ENCODE measurements around the gene KRTAP5-11.
"Not testable (repeated sequence)": the region's sequence is repeated elsewhere in the genome, so short reads cannot be mapped to it uniquely, and the experiment has no call there.

Gene KRTAP5-11

GRCh38 chr11:71582309-71582895, at the start of gene KRTAP5-11:
TSS of gene KRTAP5-11 (minus strand) at chr11:71582875. CDS start at chr11:71582837, 38 bp downstream.
- no peak for DNase-seq

GRCh38 chr11:71631551-71631950, 48.9 kb upstream of the KRTAP5-11 start:
- not testable (repeated sequence) for DNase-seq

GRCh38 chr11:71630071-71630470, 47.4 kb upstream of the KRTAP5-11 start:
- not testable (repeated sequence) for DNase-seq

GRCh38 chr11:71628943-71629342, 46.3 kb upstream of the KRTAP5-11 start:
- DNase-seq = not testable (repeated sequence)

GRCh38 chr11:71623226-71623625, 40.6 kb upstream of the KRTAP5-11 start:
- not testable (repeated sequence) for DNase-seq

- not testable (repeated sequence) for DNase-seq
These were observed 39.9 kb upstream of the KRTAP5-11 start for GRCh38 chr11:71622561-71622960.

- DNase-seq = not testable (repeated sequence)
These were observed 32.3 kb upstream of the KRTAP5-11 start for GRCh38 chr11:71615003-71615402.

- not testable (repeated sequence) for DNase-seq
These were observed 31.8 kb upstream of the KRTAP5-11 start for GRCh38 chr11:71614366-71614917.

- not testable (repeated sequence) for DNase-seq
These were observed 31.3 kb upstream of the KRTAP5-11 start for GRCh38 chr11:71613931-71614330.

GRCh38 chr11:71611218-71611910, 28.7 kb upstream of the KRTAP5-11 start:
- not testable (repeated sequence) for DNase-seq

GRCh38 chr11:71608272-71608671, 25.6 kb upstream of the KRTAP5-11 start:
- DNase-seq = not testable (repeated sequence)

- DNase-seq = not testable (repeated sequence)
These were observed 25.0 kb upstream of the KRTAP5-11 start for GRCh38 chr11:71607520-71608216.

GRCh38 chr11:71606853-71607519, 24.3 kb upstream of the KRTAP5-11 start:
- not testable (repeated sequence) for DNase-seq

- not testable (repeated sequence) for DNase-seq
These were observed 22.3 kb upstream of the KRTAP5-11 start for GRCh38 chr11:71604798-71605488.

- not testable (repeated sequence) for DNase-seq
These were observed 20.5 kb upstream of the KRTAP5-11 start for GRCh38 chr11:71603221-71603620.

- DNase-seq = not testable (repeated sequence)
These were observed 6.9 kb upstream of the KRTAP5-11 start for GRCh38 chr11:71589546-71589920.

GRCh38 chr11:71588822-71589545, 6.3 kb upstream of the KRTAP5-11 start:
- DNase-seq = not testable (repeated sequence)

GRCh38 chr11:71588314-71588713, 5.6 kb upstream of the KRTAP5-11 start:
- DNase-seq = not testable (repeated sequence)

GRCh38 chr11:71585673-71586072, 3.0 kb upstream of the KRTAP5-11 start:
- DNase-seq = not testable (repeated sequence)

GRCh38 chr11:71582969-71583368, 294 bp upstream of the KRTAP5-11 start:
- DNase-seq = not testable (repeated sequence)

GRCh38 chr11:71581826-71582225, 849 bp downstream of the KRTAP5-11 start:
- no peak for DNase-seq
